HG03520 (cell line): Measurements from ENCODE around the gene ARHGEF1.
"Not testable (repeated sequence)": the region's sequence is repeated elsewhere in the genome, so short reads cannot be mapped to it uniquely, and the experiment has no call there.

ENCODE experiments used
- ATAC-seq: cut with Tn5 transposase; IDR thresholded peaks from one replicate; pipeline ENCODE4 v1.9.1; 2021; ENCODE audit warnings: mild to moderate bottlenecking, moderate library complexity; ENCODE audit not compliant: unreplicated experiment

The ARHGEF1 gene

GRCh38 chr19:41929536-41930071 lies 46.6 kb downstream of the ARHGEF1 start:
- no peak for ATAC-seq

GRCh38 chr19:41930322-41930722 lies 47.3 kb downstream of the ARHGEF1 start:
- ATAC-seq, result no peak

- no peak for ATAC-seq
Observed at GRCh38 chr19:41930926-41931592, 48.1 kb downstream of the ARHGEF1 start.

GRCh38 chr19:41932259-41932719 lies 49.3 kb downstream of the ARHGEF1 start:
- no peak for ATAC-seq

GRCh38 chr19:41932720-41933332 lies 49.8 kb downstream of the ARHGEF1 start:
- ATAC-seq, result no peak

- ATAC-seq, result no peak
Observed at GRCh38 chr19:41933693-41934426, 50.9 kb downstream of the ARHGEF1 start.

- peak; percentile 68 for ATAC-seq
Observed at GRCh38 chr19:41934849-41935374, 51.9 kb downstream of the ARHGEF1 start.

- no peak for ATAC-seq
Observed at GRCh38 chr19:41935760-41936415, 52.9 kb downstream of the ARHGEF1 start.

GRCh38 chr19:41936416-41936850 lies 53.4 kb downstream of the ARHGEF1 start:
- ATAC-seq, result no peak

GRCh38 chr19:41936961-41937360 lies 54.0 kb downstream of the ARHGEF1 start:
- no peak for ATAC-seq

GRCh38 chr19:41937525-41938468 lies 54.8 kb downstream of the ARHGEF1 start:
- ATAC-seq, result no peak

- not testable (repeated sequence) for ATAC-seq
Observed at GRCh38 chr19:41939209-41939608, 56.2 kb downstream of the ARHGEF1 start.

- ATAC-seq, result no peak
Observed at GRCh38 chr19:41939861-41940730, 57.1 kb downstream of the ARHGEF1 start.

GRCh38 chr19:41940731-41941409 lies 57.9 kb downstream of the ARHGEF1 start:
- no peak for ATAC-seq

GRCh38 chr19:41941410-41942202 lies 58.6 kb downstream of the ARHGEF1 start:
- no peak for ATAC-seq

- ATAC-seq, result no peak
Observed at GRCh38 chr19:41944336-41944735, 61.4 kb downstream of the ARHGEF1 start.

GRCh38 chr19:41945135-41945766 lies 62.3 kb downstream of the ARHGEF1 start:
- peak; percentile 70 for ATAC-seq
